NB4 (cell line): ENCODE measurements around the gene RAB7A.

Source experiments
- CTCF ChIP-seq: IDR thresholded peaks from one replicate; pipeline ENCODE4 v1.5.1; 2012; ENCODE audit warnings: low read depth, low read length
- MYC ChIP-seq: IDR thresholded peaks from 2 replicates; pipeline ENCODE4 v1.6.1; 2011; ENCODE audit warnings: low read depth, low read length
- POLR2A ChIP-seq: IDR thresholded peaks from 2 replicates; pipeline ENCODE4 v1.6.1; 2011; ENCODE audit warnings: mild to moderate bottlenecking; ENCODE audit not compliant: insufficient read length; ENCODE audit errors: extremely low read depth
- TF ChIP-seq, protein P1 (sequence below): IDR thresholded peaks from 2 replicates; pipeline ENCODE4 v1.6.1; 2011; ENCODE audit warnings: low read depth, low read length

- no peak for TF ChIP-seq POLR2A
- TF ChIP-seq CTCF, result no peak
- TF ChIP-seq, protein P1, sequence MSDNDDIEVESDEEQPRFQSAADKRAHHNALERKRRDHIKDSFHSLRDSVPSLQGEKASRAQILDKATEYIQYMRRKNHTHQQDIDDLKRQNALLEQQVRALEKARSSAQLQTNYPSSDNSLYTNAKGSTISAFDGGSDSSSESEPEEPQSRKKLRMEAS, result no peak
- TF ChIP-seq MYC, result no peak
These were observed 125.6 kb downstream of the RAB7A start for GRCh38 chr3:128851601-128852000.
